Sigmoid colon (tissue), 7 donors: ENCODE data around the gene SCGB1D2. TPM values are rescaled to one million over a fixed set of nuclear protein-coding genes. Genes with fewer than 3 reads are reported as not detected.

Experiments
- polyA plus RNA-seq, 3 donors: library from polyadenylated mRNA; stranded (reverse); fragments of 200-250 nt; gene quantifications; one replicate each; pipeline ENCODE4 v1.2.3, GENCODE V29; 2013
- total RNA-seq, 4 donors: library from RNA; depleted of rRNA; stranded (reverse); fragments of >200 nt; gene quantifications; one replicate each; pipeline ENCODE4 v1.1.0, GENCODE V29; 2016
- donor health status: healthy with polysubstance abuse.
- donor health status: Bipolar disorder and iron deficiency.
- donor health status: healthy.

SCGB1D2 gene
- total and polyA plus RNA-seq, 7 donors: not detected

Other genes starting within 250 kb of the SCGB1D2 start
- 10 to 100 TPM in 1 of 4 donors, 1 to 10 TPM in 3; 5.4 to 25.3 (median 8.9) TPM for gene INCENP, start 118.2 kb upstream of the SCGB1D2 start, total RNA-seq
- gene INCENP, start 118.2 kb upstream of the SCGB1D2 start, polyA plus RNA-seq: 10 to 100 TPM in 1 of 3 donors, 1 to 10 TPM in 2; 4.2 to 21.6 (median 5.3) TPM
- gene SCGB1D1, start 52.0 kb upstream of the SCGB1D2 start, total RNA-seq: not detected
- gene SCGB1D1, start 52.0 kb upstream of the SCGB1D2 start, polyA plus RNA-seq: not detected
- not detected for gene SCGB2A1, start 33.6 kb upstream of the SCGB1D2 start, total RNA-seq
- gene SCGB2A1, start 33.6 kb upstream of the SCGB1D2 start, polyA plus RNA-seq: 10 to 100 TPM in 1 of 3 donors, 1 to 10 TPM in 2; 3.6 to 35.4 (median 9.9) TPM
- not detected for gene SCGB2A2, start 27.9 kb downstream of the SCGB1D2 start, total RNA-seq
- not detected for gene SCGB2A2, start 27.9 kb downstream of the SCGB1D2 start, polyA plus RNA-seq
- gene SCGB1D4, start 56.8 kb downstream of the SCGB1D2 start, total RNA-seq: not detected
- gene SCGB1D4, start 56.8 kb downstream of the SCGB1D2 start, polyA plus RNA-seq: not detected
- gene ASRGL1, start 95.2 kb downstream of the SCGB1D2 start, total RNA-seq: 10 to 100 TPM in 2 of 4 donors, 1 to 10 TPM in 2; 4.8 to 26.0 (median 9.5) TPM
- gene ASRGL1, start 95.2 kb downstream of the SCGB1D2 start, polyA plus RNA-seq: 10 to 100 TPM; 22.0 to 35.2 (median 22.8) TPM
- gene SCGB1A1, start 176.8 kb downstream of the SCGB1D2 start, total RNA-seq: not detected
- gene SCGB1A1, start 176.8 kb downstream of the SCGB1D2 start, polyA plus RNA-seq: 10 to 100 TPM in 1 of 3 donors, not detected in 2; 11.4 TPM